Measurements from ENCODE around the gene ZNF680. TPM values are rescaled to one million over a fixed set of nuclear protein-coding genes. Genes with fewer than 3 reads are reported as not detected.

The ZNF680 gene
- total and polyA plus RNA-seq, 2 of the 4 experiments (the other 2 are of a cell fraction): 1.5 to 3.9 TPM

- H3K4ac ChIP-seq (ENCODE audit: low read depth, low read length): no peak overlapping the region
- H2AK9ac ChIP-seq (replicated peaks; ENCODE audit: low read depth, low read length, poor library complexity): no peak overlapping the region
- no TSS peak for BruUV-seq (replicated peaks)
- H2AK5ac ChIP-seq (ENCODE audit: low read depth, low read length): no peak overlapping the region
- intact Hi-C loops (cut with micrococcal nuclease): no loop called here
- H2BK5ac ChIP-seq (ENCODE audit: low read depth, low read length, poor library complexity, severe bottlenecking): no peak overlapping the region
- H3K36me3 ChIP-seq (ENCODE audit: control insufficient read depth, insufficient read depth, low read length): no peaks in the 10 kb centered on the region
- ChIA-PET POLR2A (ENCODE audit: unreplicated experiment) (no interaction called here), CTCF (no interaction called here)
- H3K9ac ChIP-seq (ENCODE audit: low read depth, low read length): no peak overlapping the region
- H3K14ac ChIP-seq (replicated peaks; ENCODE audit: low read depth, low read length): no peak overlapping the region
- H2BK15ac ChIP-seq (ENCODE audit: low read depth, low read length): no peak overlapping the region
- H4K5ac ChIP-seq (ENCODE audit: low read depth, low read length): no peak overlapping the region
- H3K9me3 ChIP-seq (ENCODE audit: control insufficient read depth, insufficient read depth, low read length): peaks cover 9% of the 10 kb centered on the region
- WGBS, 2 experiments (ENCODE audit: extremely low coverage in 2 of 2, insufficient read length in 1 of 2): no CpG with 5 or more reads among the region's 4 CpGs
- H3K23ac ChIP-seq (ENCODE audit: low read depth, low read length): no peak overlapping the region
- H4K20me1 ChIP-seq (ENCODE audit: insufficient read depth, low read length): no peaks in the 10 kb centered on the region
- H3K27me3 ChIP-seq (ENCODE audit: control insufficient read depth, insufficient read depth, low read length): no peaks in the 10 kb centered on the region
- no peak overlapping the region for H3K18ac ChIP-seq (ENCODE audit: low read depth, low read length)
- dilution Hi-C loops (cut with HindIII; ENCODE audit: low sequenced_read_pairs, unreplicated experiment): no loop called here
- ATAC-seq (ENCODE audit: low read depth) (no peak), DNase-seq (no peak)
- H3K4me1 ChIP-seq (ENCODE audit: control insufficient read depth, insufficient read depth, low read length): no peaks in the 10 kb centered on the region
- H4K8ac ChIP-seq (ENCODE audit: low read depth in 2 of 2, low read length in 2 of 2): no peak overlapping the region
- no peak overlapping the region for H2AFZ ChIP-seq (replicated peaks; ENCODE audit: low read length, poor library complexity)
- H3K56ac ChIP-seq (ENCODE audit: extremely low read depth, insufficient read depth, low read length): no peak overlapping the region
- TF ChIP-seq POLR2A (IDR thresholded peaks at IDR 0.05; ENCODE audit: low read depth, low read length) (no peak), CHD1 (IDR thresholded peaks at IDR 0.05; ENCODE audit: low read depth, low read length) (no peak), RFX5 (IDR thresholded peaks at IDR 0.05; ENCODE audit: low read depth, low read length) (no peak), CEBPB (IDR thresholded peaks at IDR 0.05; ENCODE audit: low read depth, low read length) (no peak)
- H3K4me3 ChIP-seq (ENCODE audit: insufficient read depth, low read depth, low read length): no peak overlapping the region
- no peak overlapping the region for H4K91ac ChIP-seq (ENCODE audit: insufficient read depth, low read depth, low read length)
- no peak overlapping the region for H3K4me2 ChIP-seq (ENCODE audit: low read depth, low read length)
- no peak overlapping the region for H3K27ac ChIP-seq (ENCODE audit: insufficient read depth, low read length)
- no peak overlapping the region for H2BK20ac ChIP-seq (ENCODE audit: low read depth, low read length)
- no peak overlapping the region for H2BK120ac ChIP-seq (ENCODE audit: low read depth, low read length)
- no peaks in the 10 kb centered on the region for H3K79me1 ChIP-seq (ENCODE audit: low read depth in 1 of 2, low read length in 2 of 2)
- H3K9me1 ChIP-seq (ENCODE audit: insufficient read depth, low read length): no peaks in the 10 kb centered on the region
- in situ Hi-C loops (cut with MboI; ENCODE audit: low sequenced_read_pairs): no loop called here
Measured at GRCh38 chr7:64612452-64612851, 49.6 kb upstream of the ZNF680 start.
